ENCODE results near the gene ACAA1.

- TF ChIP-seq, protein P1, sequence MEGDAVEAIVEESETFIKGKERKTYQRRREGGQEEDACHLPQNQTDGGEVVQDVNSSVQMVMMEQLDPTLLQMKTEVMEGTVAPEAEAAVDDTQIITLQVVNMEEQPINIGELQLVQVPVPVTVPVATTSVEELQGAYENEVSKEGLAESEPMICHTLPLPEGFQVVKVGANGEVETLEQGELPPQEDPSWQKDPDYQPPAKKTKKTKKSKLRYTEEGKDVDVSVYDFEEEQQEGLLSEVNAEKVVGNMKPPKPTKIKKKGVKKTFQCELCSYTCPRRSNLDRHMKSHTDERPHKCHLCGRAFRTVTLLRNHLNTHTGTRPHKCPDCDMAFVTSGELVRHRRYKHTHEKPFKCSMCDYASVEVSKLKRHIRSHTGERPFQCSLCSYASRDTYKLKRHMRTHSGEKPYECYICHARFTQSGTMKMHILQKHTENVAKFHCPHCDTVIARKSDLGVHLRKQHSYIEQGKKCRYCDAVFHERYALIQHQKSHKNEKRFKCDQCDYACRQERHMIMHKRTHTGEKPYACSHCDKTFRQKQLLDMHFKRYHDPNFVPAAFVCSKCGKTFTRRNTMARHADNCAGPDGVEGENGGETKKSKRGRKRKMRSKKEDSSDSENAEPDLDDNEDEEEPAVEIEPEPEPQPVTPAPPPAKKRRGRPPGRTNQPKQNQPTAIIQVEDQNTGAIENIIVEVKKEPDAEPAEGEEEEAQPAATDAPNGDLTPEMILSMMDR (IDR thresholded peaks at IDR 0.05): no peak
- TF ChIP-seq POLR2A (IDR thresholded peaks at IDR 0.05): no peak
Measured at GRCh38 chr3:38140326-38141172, 3.6 kb upstream of the ACAA1 start.
